SK-N-MC (cell line): ENCODE measurements around the gene KCTD5.
"Not testable (repeated sequence)": the region's sequence is repeated elsewhere in the genome, so short reads cannot be mapped to it uniquely, and the experiment has no call there.

Source experiments
- DNase-seq: peaks from one replicate; pipeline ENCODE4 v3.0.0-alpha.2; 2011; ENCODE audit warnings: low read depth, low spot score
- H3K27ac ChIP-seq: fragments of 200-600 bp; sonication (generic); 2 replicates; pipeline ENCODE4 v1.5.1; 2016; ENCODE audit warnings: mixed run types
- H3K36me3 ChIP-seq: fragments of 200-600 bp; sonication (generic); 2 replicates; pipeline ENCODE4 v1.6.1; 2017; ENCODE audit warnings: antibody characterized with exemption, low read length, mixed read lengths; ENCODE audit not compliant: insufficient read depth
- H3K4me3 ChIP-seq: fragments of 200-600 bp; sonication (generic); 2 replicates; pipeline ENCODE4 v1.5.1; 2016
- H3K9ac ChIP-seq: fragments of 200-600 bp; sonication (generic); 2 replicates; pipeline ENCODE4 v1.8.0; 2017; ENCODE audit warnings: mixed run types, mixed read lengths; ENCODE audit not compliant: insufficient read length
- H3K9me3 ChIP-seq: fragments of 200-600 bp; sonication (generic); 2 replicates; pipeline ENCODE4 v1.6.1; 2017; ENCODE audit warnings: low read depth, mild to moderate bottlenecking, antibody characterized with exemption, low read length, moderate library complexity, mixed read lengths
- EZH2 ChIP-seq: fragments of 200-600 bp; sonication (generic); IDR thresholded peaks from one replicate; pipeline ENCODE4 v1.6.1; 2017; ENCODE audit warnings: antibody characterized with exemption
- FOXP2 ChIP-seq: optimal IDR thresholded peaks from 2 replicates; pipeline ENCODE3; 2011; ENCODE audit warnings: mild to moderate bottlenecking, moderate library complexity; ENCODE audit not compliant: insufficient read depth; ENCODE audit errors: extremely low read length, control extremely low read depth
- POLR2AphosphoS5 ChIP-seq: IDR thresholded peaks from 2 replicates; pipeline ENCODE4 v1.6.1; 2012; ENCODE audit warnings: mild to moderate bottlenecking, low read depth, low read length, borderline replicate concordance

Gene KCTD5

DNA sequence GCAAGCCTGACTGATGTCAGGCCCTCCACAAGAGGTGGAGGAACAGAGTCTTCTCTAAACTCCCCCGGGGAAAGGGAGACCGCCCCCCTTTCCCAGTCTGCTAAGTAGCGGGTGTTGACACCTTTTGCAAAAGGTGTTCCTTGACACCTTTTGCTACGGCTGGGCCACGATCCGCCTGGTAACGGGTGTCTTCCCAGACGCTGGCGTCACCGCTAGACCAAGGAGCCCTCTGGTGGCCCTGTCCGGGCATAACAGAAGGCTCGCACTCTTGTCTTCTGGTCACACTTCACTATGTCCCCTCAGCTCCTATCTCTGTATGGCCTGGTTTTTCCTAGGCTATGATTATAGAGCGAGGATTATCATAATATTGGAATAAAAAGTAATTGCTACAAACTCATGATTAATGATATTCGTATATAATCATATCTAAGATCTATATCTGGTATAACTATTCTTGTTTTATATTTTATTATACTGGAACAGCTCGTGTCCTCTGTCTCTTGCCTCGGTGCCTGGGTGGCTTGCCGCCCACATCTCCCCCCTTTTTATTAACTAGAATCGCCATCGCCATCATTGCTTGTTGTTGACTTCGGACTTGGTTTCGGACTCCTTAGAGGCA lies 21.5 kb upstream of the KCTD5 start:
- H3K27ac ChIP-seq, H3K36me3 ChIP-seq, DNase-seq, H3K4me3 ChIP-seq, H3K9me3 ChIP-seq, H3K9ac ChIP-seq: not testable (repeated sequence)

DNA sequence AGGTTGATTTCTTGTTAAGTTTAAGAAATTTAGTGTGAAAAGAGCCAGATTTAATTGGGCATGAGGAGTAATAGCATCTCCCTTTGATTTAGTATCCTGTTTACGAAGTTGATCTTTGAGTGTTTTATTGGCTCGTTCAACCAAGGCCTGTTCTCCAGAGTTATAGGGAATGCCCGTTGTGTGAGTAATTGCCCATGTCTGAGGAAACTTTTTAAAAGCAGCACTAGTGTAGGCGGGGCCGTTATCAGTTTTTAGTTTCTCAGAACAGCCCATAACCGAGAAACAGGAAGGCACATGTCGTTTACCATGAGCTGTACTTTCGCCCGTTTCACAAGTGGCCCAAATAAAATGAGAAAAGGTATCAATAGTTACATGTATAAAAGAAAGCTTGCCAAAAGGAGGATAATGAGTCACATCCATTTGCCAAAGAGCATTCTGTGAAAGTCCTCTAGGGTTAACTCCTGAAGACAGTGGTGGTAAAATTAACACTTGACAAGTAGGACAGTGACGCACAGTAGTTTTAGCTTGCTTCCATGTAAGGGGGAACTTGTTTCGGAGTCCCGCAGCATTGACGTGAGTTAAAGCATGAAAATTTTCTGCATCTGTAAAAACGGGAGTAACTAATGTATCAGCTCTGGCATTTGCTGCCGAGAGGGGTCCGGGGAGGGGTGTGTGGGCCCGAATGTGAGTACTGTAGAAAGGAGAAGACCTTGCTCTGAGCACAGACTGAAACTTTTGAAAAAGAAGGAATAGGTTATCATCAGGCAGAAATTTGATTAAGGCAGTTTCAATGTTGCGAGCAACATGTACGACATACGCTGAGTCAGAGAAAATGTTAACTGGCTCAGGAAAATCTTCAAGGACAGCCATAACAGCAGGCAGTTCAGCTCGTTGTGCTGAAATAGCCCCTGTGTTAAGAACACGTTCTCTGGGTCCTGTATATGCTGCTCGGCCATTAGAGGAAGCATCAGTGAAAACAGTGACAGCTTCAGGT lies 18.5 kb upstream of the KCTD5 start:
- DNase-seq = no peak
- H3K27ac ChIP-seq = peak overlapping the region; percentile 60; the same call in 1 of the 2 replicates

DNA sequence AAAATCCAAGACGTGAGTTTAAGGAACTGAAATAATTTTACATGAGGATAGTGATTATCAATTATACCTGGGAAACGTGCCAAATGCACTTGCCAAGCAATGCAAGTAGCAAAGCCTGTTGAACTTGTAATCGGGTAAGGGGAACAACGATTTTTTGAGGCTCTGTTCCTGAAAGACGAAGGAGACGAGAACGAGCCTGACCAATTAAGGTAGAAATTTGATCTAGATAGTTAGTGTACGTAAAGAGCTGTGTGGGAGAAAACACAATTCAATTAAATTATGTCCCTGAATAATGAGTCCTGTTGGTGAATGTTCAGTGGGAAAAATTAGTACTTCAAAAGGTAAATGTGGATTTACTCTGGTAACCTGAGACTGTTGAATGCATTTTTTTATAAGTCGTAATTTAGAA lies 17.7 kb upstream of the KCTD5 start:
- Histone ChIP-seq H3K27ac (peak overlapping the region; percentile 60; the same call in 1 of the 2 replicates), H3K4me3 (0 out of 2 replicates have a peak overlapping the region, but pooled peaks have one; percentile 12), H3K9me3 (no peaks in the 10 kb centered on the region), H3K9ac (peak overlapping the region; percentile 22), H3K36me3 (no peaks in the 10 kb centered on the region)
- TF ChIP-seq EZH2 (no peak), FOXP2 (no peak), POLR2AphosphoS5 (no peak)
- DNase-seq = no peak

More for the DNA sequence above, 18.5 kb upstream of the KCTD5 start:
- no peaks in the 10 kb centered on the region for H3K9me3 ChIP-seq
- TF ChIP-seq POLR2AphosphoS5 = no peak
- TF ChIP-seq EZH2 = no peak
- no peak for TF ChIP-seq FOXP2
- no peaks in the 10 kb centered on the region for H3K36me3 ChIP-seq
- 0 out of 2 replicates have a peak overlapping the region, but pooled peaks have one; percentile 12 for H3K4me3 ChIP-seq
- no peak overlapping the region for H3K9ac ChIP-seq

DNA sequence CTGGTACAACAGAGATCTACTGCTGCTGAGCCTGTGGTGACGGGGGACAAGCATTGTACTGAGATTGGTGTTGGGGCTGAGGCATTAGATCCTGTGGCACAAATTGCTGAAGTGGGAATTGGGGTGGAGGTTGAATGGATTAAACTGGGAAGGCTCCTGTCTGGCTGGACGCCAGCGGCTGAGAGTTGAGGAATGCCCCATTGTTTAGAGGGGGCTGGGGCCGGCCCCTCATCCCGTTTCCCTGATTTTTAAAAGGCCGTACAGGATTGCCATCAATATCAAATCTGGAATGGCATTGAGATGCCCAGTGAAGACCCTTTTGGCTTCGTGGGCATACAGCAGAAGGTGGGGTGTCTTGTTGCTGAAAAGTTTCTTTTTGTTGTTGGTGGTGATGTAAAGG lies 15.7 kb upstream of the KCTD5 start:
- H3K9ac ChIP-seq, H3K36me3 ChIP-seq, H3K27ac ChIP-seq, DNase-seq, H3K4me3 ChIP-seq, H3K9me3 ChIP-seq: not testable (repeated sequence)

DNA sequence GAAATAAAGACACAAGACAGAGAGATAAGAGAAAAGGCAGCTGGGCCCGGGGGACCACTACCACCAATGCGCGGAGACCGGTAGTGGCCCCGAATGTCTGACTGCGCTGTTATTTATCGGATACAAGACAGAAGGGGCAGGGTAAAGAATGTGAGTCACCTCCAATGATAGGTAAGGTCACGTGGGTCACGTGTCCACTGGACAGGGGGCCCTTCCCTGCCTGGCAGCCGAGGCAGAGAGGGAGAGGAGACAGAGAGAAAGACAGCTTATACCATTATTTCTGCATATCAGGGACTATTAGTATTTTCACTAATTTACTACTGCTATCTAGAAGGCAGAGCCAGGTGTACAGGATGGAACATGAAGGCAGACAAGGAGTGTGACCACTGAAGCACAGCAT lies 12.7 kb upstream of the KCTD5 start:
- H3K9me3 ChIP-seq, H3K4me3 ChIP-seq, H3K27ac ChIP-seq, DNase-seq, H3K36me3 ChIP-seq, H3K9ac ChIP-seq: not testable (repeated sequence)

DNA sequence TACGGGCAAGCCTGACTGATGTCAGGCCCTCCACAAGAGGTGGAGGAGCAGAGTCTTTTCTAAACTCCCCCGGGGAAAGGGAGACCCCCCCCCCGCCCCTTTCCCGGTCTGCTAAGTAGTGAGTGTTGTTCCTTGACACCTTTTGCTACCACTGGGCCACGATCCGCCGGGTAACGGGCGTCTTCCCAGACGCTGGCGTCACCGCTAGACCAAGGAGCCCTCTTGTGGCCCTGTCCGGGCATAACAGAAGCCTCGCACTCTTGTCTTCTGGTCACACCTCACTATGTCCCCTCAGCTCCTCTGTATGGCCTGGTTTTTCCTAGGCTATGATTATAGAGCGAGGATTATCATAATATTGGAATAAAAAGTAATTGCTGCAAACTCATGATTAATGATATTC lies 12.3 kb upstream of the KCTD5 start:
- not testable (repeated sequence) for H3K4me3 ChIP-seq, H3K9ac ChIP-seq, H3K9me3 ChIP-seq, H3K36me3 ChIP-seq, DNase-seq, H3K27ac ChIP-seq

DNA sequence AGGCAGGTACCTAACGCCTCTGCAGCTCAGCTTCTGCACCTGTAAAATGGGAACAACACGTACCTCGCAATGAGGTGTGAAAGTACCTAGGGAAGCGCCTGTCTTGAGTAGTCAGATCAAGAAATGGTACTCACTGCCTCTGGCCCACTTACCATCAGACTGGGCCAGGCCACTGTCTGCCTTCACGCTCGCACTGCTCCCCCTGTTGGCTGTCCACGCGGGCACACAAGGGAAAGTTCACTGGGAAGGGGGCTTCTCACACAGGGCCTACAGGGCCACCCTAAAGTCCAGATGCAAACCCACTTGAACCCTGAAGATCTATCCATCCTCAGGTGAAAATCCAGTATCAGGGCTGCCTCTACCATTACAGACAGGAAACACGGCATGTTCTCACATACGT lies 11.1 kb upstream of the KCTD5 start:
- not testable (repeated sequence) for DNase-seq

DNA sequence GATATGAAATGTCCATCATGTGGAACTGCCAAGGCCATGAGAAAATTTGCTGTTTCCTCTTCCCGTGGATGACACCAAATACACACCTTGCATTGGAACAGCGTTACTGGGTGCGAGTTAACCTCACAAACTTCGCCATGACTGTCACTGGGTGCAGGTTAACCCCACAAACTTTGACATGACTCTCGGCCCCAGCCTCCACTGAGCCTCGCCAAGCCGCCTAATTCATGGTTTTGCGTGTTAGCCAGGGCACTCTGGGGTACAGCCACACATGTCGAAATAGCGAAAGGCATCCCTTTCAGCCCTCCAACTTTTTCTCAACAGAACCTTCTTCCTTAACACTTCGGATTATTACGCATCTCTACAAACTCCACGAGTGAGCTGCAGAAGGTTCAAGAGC lies 10.6 kb upstream of the KCTD5 start:
- DNase-seq = no peak
- TF ChIP-seq EZH2 (no peak), POLR2AphosphoS5 (no peak), FOXP2 (no peak)
- Histone ChIP-seq H3K27ac (no peak overlapping the region), H3K9ac (no peak overlapping the region), H3K36me3 (no peaks in the 10 kb centered on the region), H3K9me3 (no peaks in the 10 kb centered on the region), H3K4me3 (no peak overlapping the region)

More for the DNA sequence above, 11.1 kb upstream of the KCTD5 start:
- not testable (repeated sequence) for H3K9me3 ChIP-seq, H3K4me3 ChIP-seq, H3K36me3 ChIP-seq, H3K27ac ChIP-seq, H3K9ac ChIP-seq

DNA sequence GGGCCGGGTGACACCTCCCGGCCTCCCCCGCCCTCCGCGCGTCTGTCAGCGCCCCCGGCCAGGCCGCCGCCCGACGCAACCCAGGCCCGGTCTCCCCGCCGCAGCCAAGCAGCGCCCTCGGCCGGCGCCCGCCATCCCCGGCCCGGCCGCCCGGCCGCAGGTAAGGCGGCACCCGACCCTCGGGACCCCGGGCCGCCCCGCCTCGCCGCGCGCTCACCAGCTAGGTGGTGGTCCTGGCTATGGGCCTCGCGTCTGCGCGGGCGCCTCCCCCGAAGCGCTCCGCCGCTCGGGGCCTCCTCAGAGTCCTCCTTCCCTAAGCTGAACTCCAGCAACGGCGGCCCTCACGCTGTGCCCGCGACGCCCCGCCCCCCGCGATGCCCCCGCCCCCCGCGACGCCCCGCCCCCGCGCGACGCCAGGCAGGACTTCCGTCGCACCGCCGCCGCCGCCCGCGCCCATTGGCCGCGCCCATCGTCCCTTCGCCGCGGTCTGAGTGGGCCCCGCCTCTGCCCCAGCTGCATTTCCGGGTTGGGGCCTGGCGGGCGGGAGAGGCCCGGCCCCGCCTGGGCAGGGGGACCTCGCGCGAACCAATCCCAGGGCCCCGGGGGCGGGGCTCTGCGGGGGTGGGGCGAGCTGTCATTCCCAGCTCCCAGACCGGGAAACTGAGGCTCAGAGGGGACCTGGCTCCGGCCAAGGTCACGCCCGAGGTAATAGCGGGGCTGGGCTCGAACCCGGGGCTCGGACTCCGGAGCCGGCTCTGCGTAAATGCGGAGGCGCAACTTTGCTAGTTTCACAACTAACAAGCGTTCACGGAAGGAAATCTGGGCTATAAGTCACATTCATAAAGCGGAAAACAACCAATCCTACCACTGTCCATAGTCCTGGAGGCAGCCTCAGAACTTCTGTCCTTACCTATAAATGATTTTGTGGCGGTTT lies 9.0 kb upstream of the KCTD5 start:
- Histone ChIP-seq H3K9ac (peak overlapping the region; percentile 60), H3K4me3 (peak overlapping the region; percentile 90), H3K27ac (no peak overlapping the region), H3K36me3 (no peaks in the 10 kb centered on the region), H3K9me3 (no peaks in the 10 kb centered on the region)
- TF ChIP-seq POLR2AphosphoS5 (no peak), EZH2 (no peak)
- DNase-seq = no peak
